Mesothelial cell of epicardium (in vitro differentiated cells): Measurements from ENCODE around the gene S100A6. TPM values are rescaled to one million over a fixed set of nuclear protein-coding genes. Genes with fewer than 3 reads are reported as not detected.
"Not testable (repeated sequence)": the region's sequence is repeated elsewhere in the genome, so short reads cannot be mapped to it uniquely, and the experiment has no call there.

Experiments used
- DNase-seq, 2 experiments: peaks; one replicate each; pipeline ENCODE4 v3.0.0; 2021; ENCODE audit warnings: low spot score in 2 of 2; ENCODE audit not compliant: unreplicated experiment in 2 of 2
- H3K27ac Mint-ChIP-seq: 2 replicates; pipeline ENCODE4 v1.8.0; 2021; ENCODE audit warnings: mixed read lengths
- H3K27me3 Mint-ChIP-seq: 2 replicates; pipeline ENCODE4 v1.8.0; 2021; ENCODE audit warnings: low read depth, mixed read lengths
- H3K36me3 Mint-ChIP-seq: 2 replicates; pipeline ENCODE4 v1.8.0; 2021; ENCODE audit warnings: mixed read lengths
- H3K4me1 Mint-ChIP-seq: 2 replicates; pipeline ENCODE4 v1.8.0; 2021; ENCODE audit warnings: mixed read lengths
- H3K4me3 Mint-ChIP-seq: 2 replicates; pipeline ENCODE4 v1.8.0; 2021; ENCODE audit warnings: mild to moderate bottlenecking, moderate library complexity, mixed read lengths
- H3K9me3 Mint-ChIP-seq: 2 replicates; pipeline ENCODE4 v1.8.0; 2021; ENCODE audit warnings: mixed read lengths
- total RNA-seq: library from RNA; stranded (reverse); gene quantifications from 3 replicates; pipeline ENCODE4 v1.2.1, GENCODE V29; 2021
- TF ChIP-seq, protein P1 (sequence below): fragments of 200-600 bp; sonication (generic); IDR thresholded peaks from one replicate; pipeline ENCODE4 v1.5.0; 2021; ENCODE audit warnings: antibody characterized with exemption; ENCODE audit not compliant: unreplicated experiment

The S100A6 gene
- total RNA-seq, 1 donor from 2014 or later, result 3.9 TPM

- TF ChIP-seq, protein P1, sequence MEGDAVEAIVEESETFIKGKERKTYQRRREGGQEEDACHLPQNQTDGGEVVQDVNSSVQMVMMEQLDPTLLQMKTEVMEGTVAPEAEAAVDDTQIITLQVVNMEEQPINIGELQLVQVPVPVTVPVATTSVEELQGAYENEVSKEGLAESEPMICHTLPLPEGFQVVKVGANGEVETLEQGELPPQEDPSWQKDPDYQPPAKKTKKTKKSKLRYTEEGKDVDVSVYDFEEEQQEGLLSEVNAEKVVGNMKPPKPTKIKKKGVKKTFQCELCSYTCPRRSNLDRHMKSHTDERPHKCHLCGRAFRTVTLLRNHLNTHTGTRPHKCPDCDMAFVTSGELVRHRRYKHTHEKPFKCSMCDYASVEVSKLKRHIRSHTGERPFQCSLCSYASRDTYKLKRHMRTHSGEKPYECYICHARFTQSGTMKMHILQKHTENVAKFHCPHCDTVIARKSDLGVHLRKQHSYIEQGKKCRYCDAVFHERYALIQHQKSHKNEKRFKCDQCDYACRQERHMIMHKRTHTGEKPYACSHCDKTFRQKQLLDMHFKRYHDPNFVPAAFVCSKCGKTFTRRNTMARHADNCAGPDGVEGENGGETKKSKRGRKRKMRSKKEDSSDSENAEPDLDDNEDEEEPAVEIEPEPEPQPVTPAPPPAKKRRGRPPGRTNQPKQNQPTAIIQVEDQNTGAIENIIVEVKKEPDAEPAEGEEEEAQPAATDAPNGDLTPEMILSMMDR, result no peak
- Mint-ChIP-seq H3K4me1 (peaks cover 53% of the 10 kb centered on the region), H3K4me3 (no peak overlapping the region), H3K27me3 (no peaks in the 10 kb centered on the region), H3K27ac (peak overlapping the region; percentile 97), H3K36me3 (no peaks in the 10 kb centered on the region), H3K9me3 (no peaks in the 10 kb centered on the region)
- DNase-seq, result peak; percentile 43 to 66
These were observed 30.9 kb upstream of the S100A6 start for GRCh38 chr1:153566414-153567371.

DNA sequence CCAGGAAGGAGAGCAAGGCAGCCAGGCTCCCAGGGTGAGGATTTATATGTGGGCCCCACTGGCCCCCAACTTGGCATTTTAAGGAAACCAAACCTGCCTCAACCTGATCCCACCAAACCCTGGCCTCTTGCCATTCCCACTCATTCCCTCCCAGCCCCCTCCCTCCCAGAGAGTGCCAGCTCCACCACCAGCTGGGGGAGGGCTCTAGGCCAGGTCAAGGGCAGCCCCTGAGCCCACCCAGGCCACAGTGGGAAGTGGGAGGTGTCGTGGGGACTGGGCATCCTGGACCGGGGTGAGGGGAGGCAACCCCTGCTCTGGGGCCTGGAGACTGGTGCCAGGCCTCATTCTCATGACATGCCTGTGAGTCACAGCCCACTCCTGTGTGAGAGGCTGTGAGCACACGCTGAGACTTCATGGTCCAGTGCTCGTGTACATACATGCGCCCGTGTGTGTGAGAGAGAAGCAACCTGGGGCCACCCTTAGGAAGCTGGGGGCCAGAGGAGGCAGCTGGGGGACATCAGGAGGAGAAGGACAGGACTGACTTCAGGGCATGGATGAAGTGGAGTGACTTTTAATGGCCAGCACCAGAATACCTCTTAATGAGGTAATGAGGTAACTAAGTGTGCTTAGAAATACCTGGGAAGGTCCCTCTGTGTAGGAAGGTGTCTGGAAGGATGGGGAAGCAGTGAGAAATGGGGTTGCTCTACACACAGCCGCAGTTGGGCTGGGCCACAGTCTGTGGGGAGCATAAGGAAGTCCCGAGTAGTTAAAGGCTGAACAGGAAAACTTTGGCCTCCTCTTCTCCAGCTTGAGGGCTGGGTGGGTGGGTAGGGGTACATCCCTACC lies 30.0 kb upstream of the S100A6 start, which contains the start of gene S100A2:
Gene S100A2 (minus strand): TSS at position 316 of the 846 bp plus-strand sequence. CDS start 1,967 bp downstream, outside the sequence.
- TF ChIP-seq, protein P1, result no peak
- Mint-ChIP-seq H3K4me3 (no peak within 1 kb of the TSS), H3K9me3 (no peaks in the 10 kb centered on the region), H3K4me1 (peaks cover 53% of the 10 kb centered on the region), H3K36me3 (no peaks in the 10 kb centered on the region), H3K27ac (peak within 1 kb of the TSS; percentile 97), H3K27me3 (no peaks in the 10 kb centered on the region)
- no peak for DNase-seq

- Mint-ChIP-seq H3K9me3 (no peaks in the 10 kb centered on the region), H3K4me1 (peaks cover 45% of the 10 kb centered on the region), H3K27ac (no peak overlapping the region), H3K36me3 (no peaks in the 10 kb centered on the region), H3K4me3 (no peak overlapping the region), H3K27me3 (no peaks in the 10 kb centered on the region)
- TF ChIP-seq, protein P1, result no peak
- DNase-seq, result no peak
These were observed 28.2 kb upstream of the S100A6 start for GRCh38 chr1:153563991-153564390.

- Mint-ChIP-seq H3K9me3 (no peaks in the 10 kb centered on the region), H3K4me1 (peaks cover 40% of the 10 kb centered on the region), H3K36me3 (no peaks in the 10 kb centered on the region), H3K4me3 (no peak overlapping the region), H3K27me3 (no peaks in the 10 kb centered on the region), H3K27ac (no peak overlapping the region)
- TF ChIP-seq, protein P1, result no peak
- DNase-seq, result no peak
These were observed 27.7 kb upstream of the S100A6 start for GRCh38 chr1:153563483-153563901.

DNA sequence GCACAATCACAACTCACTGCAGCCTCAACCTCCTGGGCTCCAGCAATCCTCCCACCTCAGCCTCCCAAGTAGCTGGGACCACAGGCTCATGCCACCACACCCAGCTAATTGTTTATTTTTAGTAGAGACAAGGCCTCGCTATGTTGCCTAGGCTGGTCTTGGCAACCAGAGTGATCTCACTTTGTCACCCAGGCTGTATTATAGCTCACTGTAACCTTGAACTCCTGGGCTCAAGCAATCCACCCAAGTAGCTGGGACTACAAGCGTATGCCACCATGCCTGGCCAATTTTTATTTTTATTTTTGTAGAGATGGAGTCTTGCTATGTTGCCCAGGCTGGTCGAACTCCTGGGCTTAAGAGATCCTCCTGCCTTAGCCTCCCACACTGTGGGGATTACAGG lies 26.2 kb upstream of the S100A6 start:
- not testable (repeated sequence) for H3K27me3 Mint-ChIP-seq, H3K27ac Mint-ChIP-seq, DNase-seq, H3K4me3 Mint-ChIP-seq, H3K36me3 Mint-ChIP-seq, H3K9me3 Mint-ChIP-seq
- H3K4me1 Mint-ChIP-seq, result peaks cover 29% of the 10 kb centered on the region
